ENCODE results near the gene XRCC4.

GRCh38 chr5:83179966-83180365 lies 102.6 kb downstream of the XRCC4 start:
- TF ChIP-seq BHLHE40 (IDR thresholded peaks at IDR 0.05; ENCODE audit: borderline replicate concordance) (no peak), SP1 (IDR thresholded peaks at IDR 0.05) (no peak), TARDBP (IDR thresholded peaks at IDR 0.05) (no peak), FOXM1 (IDR thresholded peaks at IDR 0.05; ENCODE audit: borderline replicate concordance) (no peak), NFRKB (IDR thresholded peaks at IDR 0.05) (no peak), SUZ12 (IDR thresholded peaks at IDR 0.05) (no peak), ELF4 (IDR thresholded peaks at IDR 0.05) (no peak), ARNT (IDR thresholded peaks at IDR 0.05) (no peak), ZNF384 (IDR thresholded peaks at IDR 0.05) (no peak)
- TF ChIP-seq, protein P1, sequence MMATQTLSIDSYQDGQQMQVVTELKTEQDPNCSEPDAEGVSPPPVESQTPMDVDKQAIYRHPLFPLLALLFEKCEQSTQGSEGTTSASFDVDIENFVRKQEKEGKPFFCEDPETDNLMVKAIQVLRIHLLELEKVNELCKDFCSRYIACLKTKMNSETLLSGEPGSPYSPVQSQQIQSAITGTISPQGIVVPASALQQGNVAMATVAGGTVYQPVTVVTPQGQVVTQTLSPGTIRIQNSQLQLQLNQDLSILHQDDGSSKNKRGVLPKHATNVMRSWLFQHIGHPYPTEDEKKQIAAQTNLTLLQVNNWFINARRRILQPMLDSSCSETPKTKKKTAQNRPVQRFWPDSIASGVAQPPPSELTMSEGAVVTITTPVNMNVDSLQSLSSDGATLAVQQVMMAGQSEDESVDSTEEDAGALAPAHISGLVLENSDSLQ (IDR thresholded peaks at IDR 0.05), result no peak
